K562 (cell line): ENCODE results near the gene HLA-DPA1. TPM values are rescaled to one million over a fixed set of nuclear protein-coding genes. Genes with fewer than 3 reads are reported as not detected.

ENCODE experiments used
- BRF2 ChIP-seq: IDR thresholded peaks from 3 replicates; pipeline ENCODE4 v1.6.1; 2011; ENCODE audit warnings: borderline replicate concordance, mild to moderate bottlenecking; ENCODE audit not compliant: insufficient read length, insufficient read depth
- FOSL1 ChIP-seq: fragments of 200-800 bp; sonication (Bioruptor generic); conservative IDR thresholded peaks from 2 replicates; pipeline ENCODE4 v1.6.1; 2016; ENCODE audit warnings: missing genetic modification characterization, missing compliant biosample characterization
- HDGF ChIP-seq: fragments of 450-650 bp; IDR thresholded peaks from 2 replicates; pipeline ENCODE4 v1.6.1; 2016
- ILF3 ChIP-seq: fragments of 450-650 bp; IDR thresholded peaks from 2 replicates; pipeline ENCODE4 v1.6.1; 2018; ENCODE audit warnings: antibody characterized with exemption, mild to moderate bottlenecking, moderate library complexity, borderline replicate concordance
- ILK ChIP-seq: fragments of 450-650 bp; IDR thresholded peaks from 2 replicates; pipeline ENCODE4 v1.6.1; 2016; ENCODE audit warnings: missing genetic modification characterization, low read depth, mild to moderate bottlenecking, missing compliant biosample characterization, moderate library complexity, borderline replicate concordance
- NFE2 ChIP-seq: IDR thresholded peaks from 2 replicates; pipeline ENCODE4 v1.6.1; 2014; ENCODE audit warnings: antibody characterized with exemption, low read depth
- NFE2L1 ChIP-seq: fragments of 450-650 bp; IDR thresholded peaks from 2 replicates; pipeline ENCODE4 v1.6.1; 2016; ENCODE audit warnings: missing genetic modification characterization, low read depth, mild to moderate bottlenecking, missing compliant biosample characterization, moderate library complexity, borderline replicate concordance
- PBX2 ChIP-seq, 2 experiments: IDR thresholded peaks in 1 of 2; conservative IDR thresholded peaks in 1 of 2; 2 replicates each; pipeline ENCODE4 v1.6.1; 2016; ENCODE audit warnings: low read depth in 2 of 2, mild to moderate bottlenecking in 1 of 2, missing compliant biosample characterization in 1 of 2, missing genetic modification characterization in 1 of 2, moderate library complexity in 1 of 2
- POLR2H ChIP-seq: IDR thresholded peaks from 2 replicates; pipeline ENCODE4 v1.6.1; 2016; ENCODE audit warnings: missing genetic modification characterization, low read depth, mild to moderate bottlenecking, control low read depth, missing compliant biosample characterization, moderate library complexity
- PREB ChIP-seq: sonication (generic); formaldehyde crosslinking; IDR thresholded peaks from 2 replicates; pipeline ENCODE4 v1.8.1; 2023; ENCODE audit warnings: mild to moderate bottlenecking, missing genetic modification reagents
- PTRF ChIP-seq: fragments of 450-650 bp; IDR thresholded peaks from 2 replicates; pipeline ENCODE4 v1.6.1; 2016; ENCODE audit warnings: mild to moderate bottlenecking, missing genetic modification characterization, missing compliant biosample characterization
- RBM25 ChIP-seq: fragments of 200-400 bp; formaldehyde crosslinking; IDR thresholded peaks from 2 replicates; pipeline ENCODE4 v1.6.1; 2018; ENCODE audit warnings: low read length, low read depth, moderate library complexity; ENCODE audit not compliant: severe bottlenecking
- RNF2 ChIP-seq: sonication (generic); IDR thresholded peaks from 2 replicates; pipeline ENCODE4 v1.6.1; 2016
- SIRT6 ChIP-seq: IDR thresholded peaks from one replicate; pipeline ENCODE4 v1.6.1; 2012; ENCODE audit warnings: low read depth, mild to moderate bottlenecking, control low read depth, inconsistent platforms, low read length, moderate library complexity
- SPI1 ChIP-seq: IDR thresholded peaks from 2 replicates; pipeline ENCODE4 v1.6.1; 2011; ENCODE audit warnings: low read depth, low read length, control low read depth, borderline replicate concordance
- SRF ChIP-seq, 2 experiments: fragments of 250-450, 450-650 bp in 1 of 2; sonication (Bioruptor Pico) in 1 of 2; sonication (generic) in 1 of 2; formaldehyde crosslinking; IDR thresholded peaks; 2 replicates each; pipeline versions ENCODE4 v1.5.0 to v1.5.1; 2020 to 2022; ENCODE audit warnings: mild to moderate bottlenecking in 1 of 2, missing genetic modification reagents in 1 of 2
- SUPT5H ChIP-seq: fragments of 450-650 bp; IDR thresholded peaks from 2 replicates; pipeline ENCODE4 v1.6.1; 2016
- TEAD4 ChIP-seq, 2 experiments: sonication (generic) in 1 of 2; formaldehyde crosslinking in 1 of 2; IDR thresholded peaks; 2 replicates each; pipeline versions ENCODE4 v1.6.1 to v1.8.0; 2012 to 2022; ENCODE audit warnings: borderline replicate concordance in 1 of 2, inconsistent platforms in 1 of 2, low read length in 1 of 2, mild to moderate bottlenecking in 1 of 2, missing genetic modification reagents in 1 of 2
- XRCC4 ChIP-seq: IDR thresholded peaks from one replicate; pipeline ENCODE4 v1.6.1; 2011; ENCODE audit not compliant: insufficient read depth, insufficient read length; ENCODE audit errors: extremely low read depth
- ZNF316 ChIP-seq: fragments of 450-650 bp; IDR thresholded peaks from 2 replicates; pipeline ENCODE4 v1.6.1; 2016
- ZNF449 ChIP-seq: fragments of 250-450 bp; sonication (Bioruptor Pico); IDR thresholded peaks from 2 replicates; pipeline ENCODE4 v1.8.0; 2022; ENCODE audit warnings: moderate library complexity, mild to moderate bottlenecking, inconsistent platforms
- ZNF589 ChIP-seq: fragments of 200-800 bp; sonication (Bioruptor generic); IDR thresholded peaks from 2 replicates; pipeline ENCODE4 v1.6.1; 2016; ENCODE audit warnings: low read depth, missing genetic modification characterization, missing compliant biosample characterization
- polyA plus RNA-seq, 8 experiments: library from polyadenylated mRNA; depleted of rRNA in 4 of 8; stranded (reverse) in 5 of 8; unstranded in 3 of 8; fragments of >200 nt; fragmentation: Nextera tagmentation in 2 of 8; fragmentation: Illumina TruSeq in 1 of 8; extraction: Ambion mirVana in 2 of 8; extraction: Trizol in 1 of 8; gene quantifications; 2 replicates each; pipeline versions ENCODE4 v1.2.1 to v1.2.3, GENCODE V29; 2011 to 2014; ENCODE audit warnings: inconsistent platforms in 1 of 8, missing spikeins in 1 of 8
- total RNA-seq, 7 experiments: library from RNA; depleted of rRNA in 6 of 7; stranded (reverse); fragments of >200 nt in 6 of 7; fragmentation: Illumina TruSeq in 2 of 7; extraction: Trizol in 2 of 7; gene quantifications; 2 replicates each; pipeline versions ENCODE4 v1.2.1 to v1.2.3, GENCODE V29; 2011 to 2021; ENCODE audit warnings: low replicate concordance in 1 of 7

The HLA-DPA1 gene
- total and polyA plus RNA-seq, 9 of the 15 experiments (the other 6 are each of a cell fraction or from before 2014, with no cell fraction given): 0.23 to 0.93 (median 0.55) TPM

- TF ChIP-seq HDGF (no peak), ILF3 (no peak), NFE2 (peak; percentile 55), SRF (CRISPR knock-in tag; IDR thresholded peaks at IDR 0.05) (peak; percentile 98 to 100), SUPT5H (no peak), RNF2 (0 out of 2 replicates have a peak, but pooled peaks have one; percentile 35), PREB (CRISPR knock-in tag) (no peak), SIRT6 (no peak), XRCC4 (no peak), BRF2 (no peak), NFE2L1 (tag) (no peak), RBM25 (no peak), ZNF316 (peak; percentile 51), SPI1 (peak; percentile 97), TEAD4 (IDR thresholded peaks at IDR 0.05; ENCODE audit: low read length) (peak; percentile 8; the same call in 1 of the 2 replicates), TEAD4 (CRISPR knock-in tag; IDR thresholded peaks at IDR 0.05; ENCODE audit: borderline replicate concordance) (no peak), FOSL1 (tag) (no peak), ZNF589 (CRISPR knock-in tag) (no peak), PTRF (tag) (no peak), POLR2H (0 out of 2 replicates have a peak, but pooled peaks have one; percentile 32), PBX2 (CRISPR knock-in tag; IDR thresholded peaks at IDR 0.05; ENCODE audit: low read depth) (no peak), PBX2 (tag; conservative IDR thresholded peaks at IDR 0.05; ENCODE audit: low read depth) (no peak), ILK (tag) (no peak), ZNF449 (CRISPR knock-in tag) (no peak)
These were observed 11.5 kb downstream of the HLA-DPA1 start (continued) for GRCh38 chr6:33061987-33062386.
